ENCODE measurements around the gene TACSTD2.
A peak's percentile ranks its signal among the peaks of the same experiment; 100 is the strongest.
"Not testable (repeated sequence)": the region's sequence is repeated elsewhere in the genome, so short reads cannot be mapped to it uniquely, and the experiment has no call there.

TACSTD2 gene

DNA sequence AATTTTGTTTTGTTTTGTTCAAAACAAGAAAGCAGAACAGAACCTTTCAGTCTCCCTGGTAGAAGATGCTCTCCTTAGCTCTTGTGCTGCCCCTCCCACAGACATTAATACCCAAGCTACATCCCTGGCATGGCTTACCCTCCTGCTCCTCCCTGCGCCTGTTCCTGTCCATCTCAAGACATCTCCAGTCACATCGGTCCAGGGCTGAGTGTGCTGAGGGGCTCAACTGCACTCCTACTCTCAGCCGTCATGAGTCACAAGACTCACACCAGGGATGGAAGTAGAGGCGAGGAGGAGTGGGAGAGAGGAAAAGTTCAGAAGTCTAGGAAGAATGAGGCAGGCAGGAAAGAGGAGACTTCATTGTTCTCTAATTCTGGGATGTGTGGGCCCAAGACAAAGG lies 9.2 kb upstream of the TACSTD2 start:
- DNase-seq: no peak

DNA sequence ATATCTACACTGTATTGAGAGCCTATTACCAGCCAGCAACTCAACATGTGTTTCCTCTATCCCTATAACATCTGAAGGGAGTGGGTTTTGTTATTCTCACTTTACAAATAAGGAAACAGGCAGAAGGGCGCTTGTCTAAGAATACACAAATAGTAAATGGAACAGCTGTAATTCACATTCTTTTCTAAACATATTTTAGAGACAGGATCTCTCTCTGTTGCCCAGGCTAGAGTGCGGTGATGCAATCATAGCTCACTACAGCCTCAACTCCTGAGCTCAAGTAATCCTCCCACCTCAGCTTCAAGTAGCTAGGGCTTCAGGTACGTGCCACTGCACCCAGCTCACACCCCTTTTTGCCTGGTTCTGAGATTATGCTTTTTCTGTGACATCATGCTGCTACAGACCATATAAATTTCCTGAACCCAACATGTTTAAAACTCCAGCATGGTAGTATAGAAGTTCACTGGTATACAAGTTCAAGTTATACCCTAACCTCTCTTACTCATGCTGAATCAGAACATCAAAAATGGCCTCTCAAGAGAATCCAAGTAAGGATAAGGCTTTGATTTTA lies 8.6 kb upstream of the TACSTD2 start:
- DNase-seq: no peak

GRCh38 chr1:58585166-58585565 lies 8.1 kb upstream of the TACSTD2 start:
- no peak for DNase-seq

- no peak for DNase-seq
Measured at GRCh38 chr1:58584082-58584895, 7.2 kb upstream of the TACSTD2 start.

- no peak for DNase-seq
Measured at GRCh38 chr1:58583496-58583895, 6.4 kb upstream of the TACSTD2 start.

DNA sequence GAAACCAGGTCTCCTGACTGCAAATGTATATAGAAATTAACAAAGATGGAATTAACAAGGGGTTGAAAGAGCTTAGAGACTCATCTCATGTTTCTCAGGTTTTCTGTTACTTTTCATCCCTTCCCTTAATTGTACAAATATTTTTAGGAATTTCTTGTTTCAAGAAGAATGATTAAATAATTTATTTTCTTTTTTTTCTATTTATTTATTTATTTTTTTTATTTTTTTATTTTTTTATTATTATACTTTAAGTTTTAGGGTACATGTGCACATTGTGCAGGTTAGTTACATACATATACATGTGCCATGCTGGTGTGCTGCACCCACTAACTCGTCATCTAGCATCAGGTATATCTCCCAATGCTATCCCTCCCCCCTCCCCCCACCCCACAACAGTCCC lies 5.1 kb upstream of the TACSTD2 start:
- DNase-seq: not testable (repeated sequence)

- no peak for DNase-seq
Measured at GRCh38 chr1:58581641-58582040, 4.6 kb upstream of the TACSTD2 start.

- no peak for DNase-seq
Measured at GRCh38 chr1:58580186-58580585, 3.1 kb upstream of the TACSTD2 start.

GRCh38 chr1:58577654-58578030 lies 590 bp upstream of the TACSTD2 start:
- DNase-seq: no peak

GRCh38 chr1:58576325-58576726 lies 726 bp downstream of the TACSTD2 start:
- no peak for DNase-seq

DNA sequence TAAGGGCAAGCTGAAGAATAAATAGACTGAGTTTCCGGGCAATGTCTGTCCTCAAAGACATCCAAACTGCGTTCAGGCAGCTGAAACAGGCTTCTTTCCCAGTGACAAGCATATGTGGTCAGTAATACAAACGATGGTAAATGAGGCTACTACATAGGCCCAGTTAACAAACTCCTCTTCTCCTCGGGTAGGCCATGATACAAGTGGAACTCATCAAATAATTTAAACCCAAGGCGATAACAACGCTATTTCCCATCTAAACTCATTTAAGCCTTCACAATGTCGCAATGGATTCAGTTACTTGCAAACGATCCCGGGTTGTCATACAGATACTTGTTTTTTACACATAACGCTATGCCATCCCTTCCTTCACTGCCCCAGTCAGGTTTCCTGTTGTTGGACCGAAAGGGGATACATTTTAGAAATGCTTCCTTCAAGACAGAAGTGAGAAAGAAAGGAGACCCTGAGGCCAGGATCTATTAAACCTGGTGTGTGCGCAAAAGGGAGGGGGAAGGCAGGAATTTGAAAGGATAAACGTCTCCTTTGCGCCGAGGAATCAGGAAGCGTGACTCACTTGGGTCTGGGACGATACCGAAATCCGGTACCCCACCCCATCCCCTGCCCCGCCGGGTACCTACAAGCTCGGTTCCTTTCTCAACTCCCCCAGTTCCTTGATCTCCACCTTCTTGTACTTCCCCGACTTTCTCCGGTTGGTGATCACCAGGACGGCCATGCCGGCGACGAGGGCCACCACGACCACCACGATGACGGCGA lies 1.3 kb downstream of the TACSTD2 start:
- DNase-seq: no peak

DNA sequence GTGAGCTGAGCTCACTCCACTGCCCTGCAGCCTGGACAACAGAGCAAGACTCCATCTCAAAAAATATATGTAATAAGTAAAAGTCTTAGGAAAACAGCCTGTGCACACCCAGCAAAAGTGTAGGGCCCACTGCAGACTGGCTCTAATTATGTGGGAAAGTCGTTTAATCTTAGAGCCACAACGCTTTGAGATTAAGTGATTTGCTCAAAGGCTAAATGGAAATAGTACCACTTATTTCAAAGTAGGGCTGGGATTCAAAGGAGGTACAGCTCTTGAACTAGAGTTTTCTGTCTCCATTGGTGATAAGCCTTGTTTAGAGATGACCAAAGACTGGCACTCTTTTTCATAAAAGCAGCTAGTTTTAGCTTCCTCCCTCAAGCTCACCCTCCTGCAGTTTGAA lies 2.2 kb downstream of the TACSTD2 start:
- no peak for DNase-seq

DNA sequence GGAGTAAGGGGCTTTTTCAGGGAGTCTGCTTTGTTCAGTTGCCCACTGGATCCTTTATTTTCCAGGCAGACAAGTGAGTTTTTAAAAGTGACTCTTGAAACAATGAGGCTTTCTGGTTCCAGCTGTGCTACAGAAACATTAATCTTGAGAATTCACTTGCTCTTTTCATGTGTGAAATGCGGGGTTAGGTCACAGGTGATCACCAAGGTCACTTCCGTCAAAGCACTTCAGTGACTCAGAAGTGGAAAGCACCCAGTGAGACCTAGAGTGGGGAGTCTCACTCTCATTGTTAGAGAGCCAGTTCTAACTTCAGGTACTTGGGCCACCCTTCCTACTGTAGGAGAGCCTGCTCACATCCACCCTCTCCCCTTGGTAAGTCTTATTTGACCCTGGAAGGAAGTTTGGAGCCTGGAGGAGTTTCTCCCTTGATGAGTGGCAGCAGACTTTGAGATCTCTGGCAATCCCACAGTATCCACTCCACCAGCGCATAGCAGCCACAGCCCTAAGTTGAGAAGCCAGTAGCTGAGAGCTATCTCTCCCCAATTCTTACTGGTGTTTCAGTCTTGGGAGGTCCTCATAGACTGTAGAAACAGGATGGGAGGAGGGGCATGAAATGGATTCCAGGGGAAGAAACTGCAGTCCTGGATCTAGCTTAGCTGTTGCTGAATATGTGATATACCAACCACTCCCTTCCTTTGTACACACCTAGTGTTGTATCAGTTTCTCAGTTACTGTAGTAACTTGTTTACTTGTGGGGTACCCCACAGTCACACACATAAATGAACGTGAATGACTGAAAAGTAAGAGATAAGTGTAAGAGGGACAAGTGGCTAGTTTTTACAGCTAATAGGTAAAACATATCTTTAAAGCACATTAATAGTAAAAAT lies 3.1 kb downstream of the TACSTD2 start:
- DNase-seq: peak; percentile 23

- no peak for DNase-seq
Measured at GRCh38 chr1:58573138-58573537, 3.9 kb downstream of the TACSTD2 start.

GRCh38 chr1:58572690-58573089 lies 4.4 kb downstream of the TACSTD2 start:
- DNase-seq: peak; percentile 73

- DNase-seq: no peak
Measured at GRCh38 chr1:58571616-58572015, 5.4 kb downstream of the TACSTD2 start.

DNA sequence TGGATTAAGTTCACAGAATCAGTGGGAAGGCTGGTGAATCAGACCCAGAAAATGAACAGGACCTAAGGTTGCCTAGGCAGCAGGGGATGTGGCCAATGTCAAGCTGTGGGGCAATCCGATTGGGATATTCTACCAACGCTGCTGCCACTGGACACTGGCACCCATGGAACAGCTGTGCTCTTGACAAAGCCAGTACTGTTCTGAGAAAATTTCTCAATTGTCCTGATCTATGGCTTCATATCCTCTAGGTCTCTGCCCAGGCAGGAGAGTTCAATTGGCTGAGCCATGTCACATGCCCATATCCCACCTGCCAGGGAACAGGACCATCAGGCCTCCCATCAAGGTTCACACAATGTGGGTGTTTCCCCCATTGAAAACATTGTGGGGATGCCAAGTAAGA lies 6.2 kb downstream of the TACSTD2 start:
- no peak for DNase-seq

- no peak for DNase-seq
Measured at GRCh38 chr1:58570094-58570493, 7.0 kb downstream of the TACSTD2 start.

- no peak for DNase-seq
Measured at GRCh38 chr1:58568911-58569310, 8.1 kb downstream of the TACSTD2 start.

DNA sequence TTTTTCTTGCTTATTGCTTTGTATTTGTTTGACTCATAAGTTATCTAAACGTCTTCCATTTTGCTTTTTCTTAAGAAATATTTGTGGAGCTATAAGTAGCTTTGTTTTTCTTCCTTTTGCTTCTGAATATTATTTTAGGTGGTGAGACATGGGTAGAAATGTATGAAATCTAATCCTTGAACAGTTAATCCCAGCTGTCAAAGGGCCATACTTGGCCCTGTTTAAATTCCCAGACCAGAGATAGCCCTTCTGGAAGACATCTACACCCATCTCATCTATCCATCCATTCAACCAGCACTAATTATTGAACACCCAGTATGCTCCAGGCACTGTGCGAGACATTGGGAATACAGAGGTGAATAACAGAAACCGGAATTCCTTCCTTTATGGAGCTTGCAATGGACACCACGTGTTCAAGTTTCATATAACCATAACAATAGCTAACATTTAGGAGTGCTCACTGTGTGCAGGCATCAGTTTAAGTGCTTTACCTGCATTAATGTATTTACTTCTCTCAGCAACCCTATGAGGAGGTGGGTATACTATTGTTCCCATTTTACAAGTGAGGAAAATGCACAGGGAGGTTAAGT lies 8.7 kb downstream of the TACSTD2 start:
- DNase-seq: no peak

DNA sequence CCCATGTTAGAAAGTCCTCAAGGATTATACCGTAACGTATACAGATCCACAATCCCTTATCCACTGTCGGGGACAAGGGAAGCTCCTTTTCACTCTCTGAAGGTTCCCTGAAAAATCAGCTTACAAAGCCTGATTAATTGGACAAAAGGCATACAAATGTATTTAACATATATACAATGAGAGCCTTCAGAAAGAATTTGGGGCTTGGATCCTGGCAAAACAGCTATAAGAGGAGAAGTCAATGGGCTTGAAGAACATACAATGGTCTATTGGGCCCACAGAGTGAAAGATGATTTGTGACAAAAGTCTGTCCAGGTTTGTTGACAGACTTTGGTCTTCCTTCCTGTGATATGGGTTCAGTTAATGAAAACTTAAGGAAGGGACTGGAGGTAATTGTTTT lies 10.7 kb downstream of the TACSTD2 start:
- DNase-seq: no peak

GRCh38 chr1:58563715-58564114 lies 13.3 kb downstream of the TACSTD2 start:
- DNase-seq: not testable (repeated sequence)

DNA sequence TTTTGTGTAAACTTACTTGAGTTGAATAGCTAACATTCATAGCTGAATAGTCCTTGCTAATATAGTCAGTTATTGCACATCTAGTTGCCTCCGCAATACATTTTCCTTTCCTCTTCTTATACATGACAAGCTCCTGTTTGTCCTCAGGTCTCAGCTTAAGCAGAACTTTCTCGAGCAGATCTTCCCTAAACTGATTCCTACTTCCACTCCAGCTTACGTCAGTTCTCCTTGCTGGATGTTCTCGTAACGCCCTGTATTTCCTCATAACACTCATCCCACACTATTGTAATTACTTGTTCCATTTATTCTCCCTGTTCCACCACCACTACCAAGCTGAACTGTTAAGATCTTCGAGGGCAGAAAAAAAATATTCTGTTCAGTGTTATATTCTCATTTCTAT lies 15.4 kb downstream of the TACSTD2 start:
- no peak for DNase-seq
